GM23338 (cell line): ENCODE measurements around the gene FOXE3.

Experiments
- EZH2phosphoT487 ChIP-seq: fragments of 200-600 bp; sonication (generic); IDR thresholded peaks from one replicate; pipeline ENCODE4 v1.8.1; 2018; ENCODE audit warnings: antibody characterized with exemption; ENCODE audit not compliant: unreplicated experiment
- TF ChIP-seq, protein P1 (sequence below), 2 experiments: fragments of 200-600 bp in 1 of 2; sonication (generic) in 1 of 2; conservative IDR thresholded peaks; 2 replicates each; pipeline versions ENCODE4 v1.5.1 to v1.6.1; 2016 to 2017; ENCODE audit warnings: antibody characterized with exemption in 2 of 2, low read depth in 2 of 2, mild to moderate bottlenecking in 2 of 2, moderate library complexity in 1 of 2
- TF ChIP-seq, protein P2 (sequence below): IDR thresholded peaks from one replicate; pipeline ENCODE4 v1.6.1; 2018; ENCODE audit warnings: antibody characterized with exemption; ENCODE audit not compliant: unreplicated experiment

DNA sequence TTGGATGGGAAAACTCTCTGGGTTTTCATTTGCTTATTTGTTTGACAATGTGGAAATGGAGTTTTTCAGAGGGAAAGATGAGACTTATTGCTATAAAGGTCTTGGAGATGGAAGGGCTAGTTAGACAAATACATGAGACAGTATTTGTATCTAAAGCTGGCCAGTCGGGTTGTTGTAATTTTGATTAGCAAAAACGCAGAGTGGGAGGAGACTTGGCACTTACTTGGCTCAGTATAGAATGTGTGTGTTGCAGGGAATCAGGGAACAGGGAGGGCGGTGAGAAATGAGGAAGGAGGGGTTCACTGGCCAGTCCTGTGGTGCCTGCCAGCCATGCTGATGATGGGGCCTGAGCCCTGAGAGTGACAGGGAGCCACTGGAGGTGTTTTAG lies 6.0 kb upstream of the FOXE3 start:
- TF ChIP-seq, protein P1, sequence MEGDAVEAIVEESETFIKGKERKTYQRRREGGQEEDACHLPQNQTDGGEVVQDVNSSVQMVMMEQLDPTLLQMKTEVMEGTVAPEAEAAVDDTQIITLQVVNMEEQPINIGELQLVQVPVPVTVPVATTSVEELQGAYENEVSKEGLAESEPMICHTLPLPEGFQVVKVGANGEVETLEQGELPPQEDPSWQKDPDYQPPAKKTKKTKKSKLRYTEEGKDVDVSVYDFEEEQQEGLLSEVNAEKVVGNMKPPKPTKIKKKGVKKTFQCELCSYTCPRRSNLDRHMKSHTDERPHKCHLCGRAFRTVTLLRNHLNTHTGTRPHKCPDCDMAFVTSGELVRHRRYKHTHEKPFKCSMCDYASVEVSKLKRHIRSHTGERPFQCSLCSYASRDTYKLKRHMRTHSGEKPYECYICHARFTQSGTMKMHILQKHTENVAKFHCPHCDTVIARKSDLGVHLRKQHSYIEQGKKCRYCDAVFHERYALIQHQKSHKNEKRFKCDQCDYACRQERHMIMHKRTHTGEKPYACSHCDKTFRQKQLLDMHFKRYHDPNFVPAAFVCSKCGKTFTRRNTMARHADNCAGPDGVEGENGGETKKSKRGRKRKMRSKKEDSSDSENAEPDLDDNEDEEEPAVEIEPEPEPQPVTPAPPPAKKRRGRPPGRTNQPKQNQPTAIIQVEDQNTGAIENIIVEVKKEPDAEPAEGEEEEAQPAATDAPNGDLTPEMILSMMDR (conservative IDR thresholded peaks at IDR 0.05; ENCODE audit: low read depth in 2 of 2): no peak
- TF ChIP-seq EZH2phosphoT487: no peak
- TF ChIP-seq, protein P2, sequence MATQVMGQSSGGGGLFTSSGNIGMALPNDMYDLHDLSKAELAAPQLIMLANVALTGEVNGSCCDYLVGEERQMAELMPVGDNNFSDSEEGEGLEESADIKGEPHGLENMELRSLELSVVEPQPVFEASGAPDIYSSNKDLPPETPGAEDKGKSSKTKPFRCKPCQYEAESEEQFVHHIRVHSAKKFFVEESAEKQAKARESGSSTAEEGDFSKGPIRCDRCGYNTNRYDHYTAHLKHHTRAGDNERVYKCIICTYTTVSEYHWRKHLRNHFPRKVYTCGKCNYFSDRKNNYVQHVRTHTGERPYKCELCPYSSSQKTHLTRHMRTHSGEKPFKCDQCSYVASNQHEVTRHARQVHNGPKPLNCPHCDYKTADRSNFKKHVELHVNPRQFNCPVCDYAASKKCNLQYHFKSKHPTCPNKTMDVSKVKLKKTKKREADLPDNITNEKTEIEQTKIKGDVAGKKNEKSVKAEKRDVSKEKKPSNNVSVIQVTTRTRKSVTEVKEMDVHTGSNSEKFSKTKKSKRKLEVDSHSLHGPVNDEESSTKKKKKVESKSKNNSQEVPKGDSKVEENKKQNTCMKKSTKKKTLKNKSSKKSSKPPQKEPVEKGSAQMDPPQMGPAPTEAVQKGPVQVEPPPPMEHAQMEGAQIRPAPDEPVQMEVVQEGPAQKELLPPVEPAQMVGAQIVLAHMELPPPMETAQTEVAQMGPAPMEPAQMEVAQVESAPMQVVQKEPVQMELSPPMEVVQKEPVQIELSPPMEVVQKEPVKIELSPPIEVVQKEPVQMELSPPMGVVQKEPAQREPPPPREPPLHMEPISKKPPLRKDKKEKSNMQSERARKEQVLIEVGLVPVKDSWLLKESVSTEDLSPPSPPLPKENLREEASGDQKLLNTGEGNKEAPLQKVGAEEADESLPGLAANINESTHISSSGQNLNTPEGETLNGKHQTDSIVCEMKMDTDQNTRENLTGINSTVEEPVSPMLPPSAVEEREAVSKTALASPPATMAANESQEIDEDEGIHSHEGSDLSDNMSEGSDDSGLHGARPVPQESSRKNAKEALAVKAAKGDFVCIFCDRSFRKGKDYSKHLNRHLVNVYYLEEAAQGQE: no peak
